Neural crest cell (in vitro differentiated cells): ENCODE results near the gene IQCN. TPM values are rescaled to one million over a fixed set of nuclear protein-coding genes. Genes with fewer than 3 reads are reported as not detected.

Experiments
- DNase-seq: peaks from one replicate; pipeline ENCODE4 v3.0.0; 2021; ENCODE audit warnings: low read depth, mixed read lengths, low spot score
- H3K27ac Mint-ChIP-seq: one replicate; pipeline ENCODE4 v1.8.0; 2021; ENCODE audit warnings: mild to moderate bottlenecking, mixed read lengths; ENCODE audit not compliant: unreplicated experiment
- H3K27me3 Mint-ChIP-seq: 2 replicates; pipeline ENCODE4 v1.8.0; 2021; ENCODE audit warnings: low read depth, mild to moderate bottlenecking, mixed read lengths
- H3K36me3 Mint-ChIP-seq: 2 replicates; pipeline ENCODE4 v1.8.0; 2021; ENCODE audit warnings: low read depth, mild to moderate bottlenecking, mixed read lengths
- H3K4me1 Mint-ChIP-seq: 2 replicates; pipeline ENCODE4 v1.8.0; 2021; ENCODE audit warnings: mixed read lengths
- H3K4me3 Mint-ChIP-seq: one replicate; pipeline ENCODE4 v1.8.0; 2021; ENCODE audit warnings: mild to moderate bottlenecking, mixed read lengths
- H3K9me3 Mint-ChIP-seq: 2 replicates; pipeline ENCODE4 v1.8.0; 2021; ENCODE audit warnings: mixed read lengths
- CTCF ChIP-seq: fragments of 200-600 bp; sonication (generic); conservative IDR thresholded peaks from 2 replicates; pipeline ENCODE4 v1.5.0; 2021; ENCODE audit warnings: antibody characterized with exemption, mild to moderate bottlenecking
- total RNA-seq: library from RNA; stranded (reverse); gene quantifications from 2 replicates; pipeline ENCODE4 v1.2.1, GENCODE V29; 2021

IQCN gene
- total RNA-seq, 1 donor from 2014 or later: 2.2 TPM

- Mint-ChIP-seq H3K27ac (no peak overlapping the region), H3K9me3 (peaks cover 2% of the 10 kb centered on the region), H3K27me3 (no peaks in the 10 kb centered on the region), H3K4me1 (no peaks in the 10 kb centered on the region), H3K4me3 (no peak overlapping the region), H3K36me3 (no peaks in the 10 kb centered on the region)
- TF ChIP-seq CTCF: no peak
- no peak for DNase-seq
Observed at GRCh38 chr19:18261474-18261873, 12.8 kb downstream of the IQCN start.

GRCh38 chr19:18259893-18260292 lies 14.4 kb downstream of the IQCN start:
- Mint-ChIP-seq H3K27ac (no peak overlapping the region), H3K36me3 (no peaks in the 10 kb centered on the region), H3K27me3 (peaks cover 5% of the 10 kb centered on the region), H3K4me3 (no peak overlapping the region), H3K4me1 (no peaks in the 10 kb centered on the region), H3K9me3 (peaks cover 2% of the 10 kb centered on the region)
- TF ChIP-seq CTCF: no peak
- DNase-seq: no peak

GRCh38 chr19:18257503-18258470 lies 16.5 kb downstream of the IQCN start:
- H3K27ac Mint-ChIP-seq: no peak overlapping the region
- no peak for DNase-seq
- peaks cover 2% of the 10 kb centered on the region for H3K9me3 Mint-ChIP-seq
- no peak overlapping the region for H3K4me3 Mint-ChIP-seq
- peaks cover 24% of the 10 kb centered on the region for H3K27me3 Mint-ChIP-seq
- no peaks in the 10 kb centered on the region for H3K36me3 Mint-ChIP-seq
- no peak for TF ChIP-seq CTCF
- no peaks in the 10 kb centered on the region for H3K4me1 Mint-ChIP-seq

DNA sequence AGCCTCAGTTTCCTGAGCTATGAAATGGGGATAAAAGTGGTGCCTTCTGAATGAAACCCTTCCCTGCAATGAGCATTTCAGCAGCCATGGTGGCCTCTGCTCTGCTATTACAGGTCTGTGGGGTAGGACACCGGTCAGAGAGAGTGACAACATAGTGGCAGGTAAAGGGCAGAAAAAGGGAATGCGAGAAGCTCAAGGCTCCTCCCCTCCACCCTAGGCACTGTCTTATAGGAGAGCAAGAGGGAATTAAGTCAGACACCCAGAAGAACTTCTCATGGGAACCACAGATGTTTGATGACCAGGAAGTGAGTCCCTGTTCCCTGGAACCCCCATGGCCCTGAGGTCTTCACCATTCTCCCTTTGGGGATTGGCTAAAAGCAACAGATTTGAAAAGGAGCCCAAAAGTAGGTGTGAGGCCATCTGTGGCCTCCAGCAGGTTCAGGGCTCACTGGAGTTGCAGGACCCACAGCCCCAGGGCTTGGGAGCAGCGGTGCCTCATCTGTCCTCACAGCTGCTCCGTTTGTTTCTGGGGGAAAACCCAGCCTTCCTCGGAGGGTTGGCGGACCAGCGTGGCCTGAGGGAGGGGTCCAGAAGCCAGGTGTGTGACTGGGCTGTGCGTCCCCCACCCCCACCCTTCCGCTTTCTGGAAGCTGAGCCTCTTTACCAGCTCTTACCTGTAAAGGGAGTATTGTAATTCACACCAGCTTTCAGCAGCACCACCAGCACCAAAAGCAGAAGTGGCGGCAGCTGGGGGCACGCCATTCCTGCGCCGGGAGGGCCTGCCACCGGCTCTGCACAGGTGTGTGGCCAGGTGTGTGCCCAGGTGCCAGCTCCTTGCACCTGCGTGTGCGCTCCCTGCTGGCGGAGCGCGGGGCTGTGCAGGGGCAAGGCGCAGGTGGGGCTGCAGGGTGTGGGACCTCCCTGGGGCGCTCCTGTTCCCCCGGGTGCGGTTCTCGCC lies 19.4 kb downstream of the IQCN start:
- Mint-ChIP-seq H3K4me3 (no peak overlapping the region), H3K9me3 (no peaks in the 10 kb centered on the region), H3K36me3 (no peaks in the 10 kb centered on the region), H3K27me3 (peaks cover 31% of the 10 kb centered on the region), H3K4me1 (no peaks in the 10 kb centered on the region), H3K27ac (no peak overlapping the region)
- DNase-seq: no peak
- TF ChIP-seq CTCF: no peak

- no peaks in the 10 kb centered on the region for H3K9me3 Mint-ChIP-seq
- TF ChIP-seq CTCF: no peak
- H3K27ac Mint-ChIP-seq: no peak overlapping the region
Observed at GRCh38 chr19:18253716-18254115, 20.5 kb downstream of the IQCN start.

More at GRCh38 chr19:18253716-18254115, 20.5 kb downstream of the IQCN start:
- Mint-ChIP-seq H3K4me3 (no peak overlapping the region), H3K4me1 (no peaks in the 10 kb centered on the region), H3K27me3 (peaks cover 31% of the 10 kb centered on the region), H3K36me3 (no peaks in the 10 kb centered on the region)
- DNase-seq: no peak
